ENCODE results near the gene CCDC86.

CCDC86 gene, protein sequence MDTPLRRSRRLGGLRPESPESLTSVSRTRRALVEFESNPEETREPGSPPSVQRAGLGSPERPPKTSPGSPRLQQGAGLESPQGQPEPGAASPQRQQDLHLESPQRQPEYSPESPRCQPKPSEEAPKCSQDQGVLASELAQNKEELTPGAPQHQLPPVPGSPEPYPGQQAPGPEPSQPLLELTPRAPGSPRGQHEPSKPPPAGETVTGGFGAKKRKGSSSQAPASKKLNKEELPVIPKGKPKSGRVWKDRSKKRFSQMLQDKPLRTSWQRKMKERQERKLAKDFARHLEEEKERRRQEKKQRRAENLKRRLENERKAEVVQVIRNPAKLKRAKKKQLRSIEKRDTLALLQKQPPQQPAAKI
- 8.1 to 13.9 (median 8.6) reads per million in 3 donors for total RNA-seq

DNA sequence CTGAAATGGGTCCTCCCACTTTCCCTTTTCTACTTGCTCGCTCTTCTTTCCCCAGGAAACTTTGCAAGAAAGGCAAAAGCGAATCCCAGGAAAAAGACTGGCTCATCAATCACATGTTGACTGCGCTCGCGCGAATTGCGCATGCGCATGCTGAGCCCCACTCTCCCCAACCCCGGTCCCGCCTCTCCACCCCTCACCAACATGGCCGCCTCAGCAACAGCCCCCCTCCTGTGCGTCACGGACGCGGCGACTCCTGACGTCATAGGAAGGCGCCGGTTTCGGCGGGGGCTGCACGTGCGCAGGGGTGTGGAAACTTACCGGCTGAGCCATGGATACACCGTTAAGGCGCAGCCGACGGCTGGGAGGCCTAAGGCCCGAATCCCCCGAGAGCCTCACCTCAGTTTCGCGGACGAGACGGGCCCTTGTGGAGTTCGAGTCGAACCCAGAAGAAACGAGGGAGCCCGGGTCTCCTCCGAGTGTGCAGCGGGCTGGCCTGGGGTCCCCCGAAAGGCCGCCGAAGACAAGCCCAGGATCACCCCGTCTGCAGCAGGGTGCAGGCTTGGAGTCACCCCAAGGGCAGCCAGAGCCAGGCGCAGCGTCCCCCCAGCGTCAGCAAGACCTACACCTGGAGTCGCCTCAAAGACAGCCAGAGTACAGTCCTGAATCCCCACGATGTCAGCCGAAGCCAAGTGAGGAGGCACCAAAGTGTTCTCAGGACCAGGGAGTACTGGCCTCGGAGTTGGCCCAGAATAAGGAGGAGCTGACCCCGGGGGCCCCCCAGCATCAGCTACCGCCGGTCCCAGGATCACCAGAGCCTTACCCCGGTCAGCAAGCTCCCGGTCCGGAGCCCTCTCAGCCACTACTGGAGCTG is at the start of gene CCDC86:
Gene CCDC86, plus strand, starts transcription at position 317 of the 871 bp plus-strand sequence. Its CDS starts 12 bp downstream, at position 329.
- peak within 1 kb of the TSS; percentile 80 for H3K4me3 ChIP-seq (ENCODE audit: insufficient read depth, low read depth, low read length, poor library complexity, severe bottlenecking)
- no peaks in the 10 kb centered on the region for H3K9me3 ChIP-seq (ENCODE audit: control insufficient read depth, low read length)
- peak; percentile 96 to 97 (median 97) for DNase-seq
- H3K27ac ChIP-seq (ENCODE audit: insufficient read depth, low read length, poor library complexity, severe bottlenecking): peak within 1 kb of the TSS; percentile 70
- peaks cover 22% of the 10 kb centered on the region for H3K4me1 ChIP-seq (ENCODE audit: control insufficient read depth, insufficient read depth, low read length, poor library complexity, severe bottlenecking)
- H3K36me3 ChIP-seq (ENCODE audit: control insufficient read depth, insufficient read depth, low read length): no peaks in the 10 kb centered on the region
- H3K27me3 ChIP-seq (replicated peaks; ENCODE audit: control insufficient read depth, insufficient read depth, low read length, poor library complexity, severe bottlenecking): no peaks in the 10 kb centered on the region

DNA sequence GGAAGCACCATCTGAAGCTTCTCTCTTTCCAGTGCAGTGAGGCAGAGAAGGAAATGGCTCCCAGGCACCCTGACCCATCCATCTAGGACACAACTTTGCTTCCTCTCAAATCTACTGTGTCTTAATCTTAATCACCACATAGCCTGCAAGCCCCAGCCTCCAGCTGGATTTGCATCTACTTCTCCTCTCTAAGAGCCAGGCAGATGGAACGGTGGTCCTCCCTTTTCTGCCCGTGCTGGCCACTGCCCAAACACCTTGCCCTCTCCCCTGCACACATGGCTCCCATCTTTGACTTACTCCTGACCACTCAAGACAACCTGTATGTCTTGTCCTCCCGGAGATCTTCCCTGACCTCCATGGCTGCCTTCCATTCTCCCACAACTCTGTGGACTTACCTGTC is 49.4 kb upstream of the CCDC86 start:
- no peaks in the 10 kb centered on the region for H3K27me3 ChIP-seq (replicated peaks; ENCODE audit: control insufficient read depth, insufficient read depth, low read length, poor library complexity, severe bottlenecking)
- no peak overlapping the region for H3K4me3 ChIP-seq (ENCODE audit: insufficient read depth, low read depth, low read length, poor library complexity, severe bottlenecking)

DNA sequence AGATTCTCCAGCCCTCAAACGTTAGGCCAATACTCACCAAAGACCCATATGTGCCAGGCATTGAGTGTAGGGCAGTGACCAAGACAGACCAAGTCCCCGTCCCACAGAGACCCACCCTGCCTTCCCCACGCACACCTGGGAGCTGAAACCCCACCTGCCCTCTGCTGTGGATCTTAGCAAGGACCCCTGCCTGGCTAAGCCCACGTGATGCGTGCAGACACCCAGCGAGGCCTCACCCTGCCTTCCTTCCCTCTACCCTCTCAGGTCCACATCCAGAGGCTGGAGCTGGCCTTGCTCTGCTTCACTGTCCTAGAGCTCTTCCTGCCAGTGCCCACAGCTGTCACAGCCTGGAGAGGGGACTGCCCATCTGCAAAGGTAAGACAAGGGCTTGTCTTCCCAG is 46.6 kb upstream of the CCDC86 start:
- H3K27me3 ChIP-seq (replicated peaks; ENCODE audit: control insufficient read depth, insufficient read depth, low read length, poor library complexity, severe bottlenecking): peaks cover 3% of the 10 kb centered on the region
- H3K36me3 ChIP-seq (ENCODE audit: control insufficient read depth, insufficient read depth, low read length): no peaks in the 10 kb centered on the region
- H3K27ac ChIP-seq (ENCODE audit: insufficient read depth, low read length, poor library complexity, severe bottlenecking): no peak overlapping the region
- H3K4me3 ChIP-seq (ENCODE audit: insufficient read depth, low read depth, low read length, poor library complexity, severe bottlenecking): no peak overlapping the region
- no peak for DNase-seq
- H3K9me3 ChIP-seq (ENCODE audit: control insufficient read depth, low read length): no peaks in the 10 kb centered on the region
- H3K4me1 ChIP-seq (ENCODE audit: control insufficient read depth, insufficient read depth, low read length, poor library complexity, severe bottlenecking): no peaks in the 10 kb centered on the region

More for the DNA sequence above, 49.4 kb upstream of the CCDC86 start:
- H3K36me3 ChIP-seq (ENCODE audit: control insufficient read depth, insufficient read depth, low read length): no peaks in the 10 kb centered on the region
- no peak overlapping the region for H3K27ac ChIP-seq (ENCODE audit: insufficient read depth, low read length, poor library complexity, severe bottlenecking)
- no peak for DNase-seq
- H3K9me3 ChIP-seq (ENCODE audit: control insufficient read depth, low read length): no peaks in the 10 kb centered on the region
- no peaks in the 10 kb centered on the region for H3K4me1 ChIP-seq (ENCODE audit: control insufficient read depth, insufficient read depth, low read length, poor library complexity, severe bottlenecking)

DNA sequence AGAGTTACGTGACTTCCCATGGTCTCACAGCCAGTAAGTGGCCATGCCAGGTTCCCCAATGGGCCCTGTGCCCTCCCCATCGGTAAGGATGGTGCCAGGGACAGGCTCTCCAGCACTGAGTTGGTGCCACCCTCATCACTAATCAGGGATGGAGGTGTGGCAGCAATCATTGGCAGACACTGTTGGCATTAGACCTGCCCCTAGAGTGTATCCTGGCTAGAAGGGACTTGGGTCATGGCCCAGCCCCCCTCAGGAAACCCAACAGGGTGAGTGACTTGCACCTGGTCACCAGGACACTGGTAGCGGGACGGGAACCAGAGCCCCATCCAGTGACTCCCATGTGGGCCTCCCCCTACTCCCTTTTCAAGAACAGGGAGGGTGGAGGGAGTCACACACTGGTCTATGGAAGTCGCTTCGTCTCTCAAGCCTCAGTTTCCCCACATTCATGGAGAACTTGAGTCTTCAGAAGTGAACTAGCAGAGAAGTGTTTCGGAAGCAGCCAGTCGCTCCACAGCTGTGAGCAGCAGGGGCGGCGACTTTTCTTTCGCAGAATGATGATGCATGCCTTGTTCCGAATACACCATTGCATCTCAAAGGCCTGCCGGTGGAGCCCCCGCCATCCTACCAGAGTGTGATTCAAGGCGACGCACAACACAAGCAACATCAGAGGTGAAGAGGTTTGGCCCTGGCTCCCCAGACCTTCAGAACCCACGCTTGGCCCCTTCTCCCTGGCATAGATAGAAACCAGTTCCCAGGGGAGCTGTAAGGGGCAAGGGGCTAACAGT is 43.9 kb upstream of the CCDC86 start:
- Histone ChIP-seq H3K36me3 (ENCODE audit: control insufficient read depth, insufficient read depth, low read length) (no peaks in the 10 kb centered on the region), H3K27me3 (replicated peaks; ENCODE audit: control insufficient read depth, insufficient read depth, low read length, poor library complexity, severe bottlenecking) (peaks cover 3% of the 10 kb centered on the region), H3K4me3 (ENCODE audit: insufficient read depth, low read depth, low read length, poor library complexity, severe bottlenecking) (no peak overlapping the region), H3K9me3 (ENCODE audit: control insufficient read depth, low read length) (no peaks in the 10 kb centered on the region), H3K4me1 (ENCODE audit: control insufficient read depth, insufficient read depth, low read length, poor library complexity, severe bottlenecking) (no peaks in the 10 kb centered on the region), H3K27ac (ENCODE audit: insufficient read depth, low read length, poor library complexity, severe bottlenecking) (no peak overlapping the region)
- DNase-seq: no peak

DNA sequence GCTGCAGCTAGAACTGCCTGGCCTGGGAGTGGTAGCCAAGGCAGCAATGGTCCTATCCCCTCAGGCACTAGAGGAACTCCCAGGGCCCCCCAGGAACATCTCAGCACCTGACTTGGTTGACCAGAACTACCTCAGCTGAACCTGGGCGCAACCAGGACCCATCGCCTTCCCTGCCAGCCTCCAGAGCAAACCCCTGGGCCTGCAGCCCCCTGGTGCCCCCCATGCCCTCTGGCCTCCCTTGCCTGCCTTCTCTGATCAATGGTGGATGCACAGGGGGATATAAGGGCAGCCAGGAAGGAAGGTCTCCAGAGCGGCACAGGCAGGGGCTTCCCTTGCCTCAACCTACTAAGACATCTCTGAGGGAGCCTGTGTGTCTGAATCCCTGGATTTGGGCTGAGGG is 43.3 kb upstream of the CCDC86 start:
- H3K27ac ChIP-seq (ENCODE audit: insufficient read depth, low read length, poor library complexity, severe bottlenecking): no peak overlapping the region
- no peak overlapping the region for H3K4me3 ChIP-seq (ENCODE audit: insufficient read depth, low read depth, low read length, poor library complexity, severe bottlenecking)
- no peaks in the 10 kb centered on the region for H3K4me1 ChIP-seq (ENCODE audit: control insufficient read depth, insufficient read depth, low read length, poor library complexity, severe bottlenecking)
- no peak for DNase-seq
- H3K27me3 ChIP-seq (replicated peaks; ENCODE audit: control insufficient read depth, insufficient read depth, low read length, poor library complexity, severe bottlenecking): peaks cover 3% of the 10 kb centered on the region
- H3K9me3 ChIP-seq (ENCODE audit: control insufficient read depth, low read length): no peaks in the 10 kb centered on the region
- no peaks in the 10 kb centered on the region for H3K36me3 ChIP-seq (ENCODE audit: control insufficient read depth, insufficient read depth, low read length)

DNA sequence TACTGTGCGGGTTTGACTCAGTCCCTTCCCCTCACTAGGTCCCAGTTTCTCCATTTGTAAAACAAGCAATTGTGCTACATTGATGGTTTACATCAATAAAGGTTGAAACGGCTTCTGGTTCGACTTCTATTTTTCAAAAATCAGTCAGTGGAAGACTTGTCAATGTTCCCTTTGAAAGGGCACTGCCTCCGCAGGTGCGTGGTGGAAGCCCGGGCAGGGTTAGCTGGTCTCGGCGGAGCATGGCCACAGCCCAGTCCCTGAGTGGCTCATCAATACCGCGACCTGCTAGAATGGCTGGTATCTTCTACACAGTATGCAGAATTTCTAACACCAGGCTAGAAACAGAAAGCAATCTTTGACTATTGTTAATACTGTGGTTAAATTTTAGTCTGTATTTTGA is 40.7 kb upstream of the CCDC86 start:
- H3K27me3 ChIP-seq (replicated peaks; ENCODE audit: control insufficient read depth, insufficient read depth, low read length, poor library complexity, severe bottlenecking): peaks cover 3% of the 10 kb centered on the region
- H3K27ac ChIP-seq (ENCODE audit: insufficient read depth, low read length, poor library complexity, severe bottlenecking): no peak overlapping the region
- H3K4me3 ChIP-seq (ENCODE audit: insufficient read depth, low read depth, low read length, poor library complexity, severe bottlenecking): no peak overlapping the region
- no peaks in the 10 kb centered on the region for H3K36me3 ChIP-seq (ENCODE audit: control insufficient read depth, insufficient read depth, low read length)
- no peak for DNase-seq
- H3K9me3 ChIP-seq (ENCODE audit: control insufficient read depth, low read length): no peaks in the 10 kb centered on the region
- H3K4me1 ChIP-seq (ENCODE audit: control insufficient read depth, insufficient read depth, low read length, poor library complexity, severe bottlenecking): no peaks in the 10 kb centered on the region

DNA sequence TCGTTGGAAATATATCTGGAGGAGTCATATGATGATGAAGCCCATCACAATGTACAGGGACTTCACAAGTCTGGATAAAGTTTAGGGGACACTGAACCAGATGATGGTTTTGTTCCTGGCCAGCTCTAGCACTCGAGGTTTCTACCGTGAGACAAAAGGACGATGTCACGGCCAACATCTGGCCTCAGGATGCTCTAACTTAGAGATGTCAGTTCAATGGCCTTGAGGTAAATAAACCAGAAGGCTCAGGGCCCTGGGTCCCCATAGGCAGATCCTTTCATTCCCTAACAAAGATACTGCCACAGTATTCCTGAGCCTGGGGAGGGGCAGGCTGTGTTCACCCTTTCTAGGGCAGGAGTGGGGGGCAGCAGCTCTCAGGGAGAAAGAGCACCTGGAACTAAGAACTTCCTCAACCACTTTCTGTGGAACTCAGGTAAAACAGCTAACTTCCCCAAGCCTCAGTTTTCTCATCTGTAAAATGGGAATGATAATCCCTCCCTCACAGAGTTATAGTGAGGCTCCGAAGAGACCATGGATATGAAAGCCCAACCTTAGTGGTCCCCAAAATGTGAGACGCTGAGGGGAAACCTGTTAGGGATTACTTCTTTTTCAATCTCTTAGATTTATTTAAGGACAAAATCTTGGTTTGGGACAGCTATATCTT is 38.5 kb upstream of the CCDC86 start:
- DNase-seq: no peak
- no peaks in the 10 kb centered on the region for H3K36me3 ChIP-seq (ENCODE audit: control insufficient read depth, insufficient read depth, low read length)

DNA sequence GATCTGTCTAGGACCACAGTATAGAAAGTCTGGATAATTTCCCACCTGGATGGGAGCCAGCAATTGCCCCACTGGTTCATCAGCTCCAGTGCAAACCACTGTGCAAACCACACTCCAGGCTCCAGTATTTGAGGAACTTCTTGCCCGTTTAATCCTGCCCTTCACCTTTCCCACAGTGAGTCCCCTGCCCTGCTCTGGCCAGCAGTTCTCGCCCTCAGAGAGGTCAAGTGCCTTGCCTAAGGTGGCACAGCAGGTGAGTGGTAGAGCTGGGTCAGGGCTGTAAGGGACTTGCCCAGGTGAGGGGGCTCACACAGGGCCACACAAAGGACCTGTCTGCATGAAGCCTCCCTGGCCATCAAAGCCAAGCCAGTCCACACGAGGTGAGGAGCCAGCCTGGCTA is 32.7 kb upstream of the CCDC86 start:
- Histone ChIP-seq H3K9me3 (ENCODE audit: control insufficient read depth, low read length) (no peaks in the 10 kb centered on the region), H3K27ac (ENCODE audit: insufficient read depth, low read length, poor library complexity, severe bottlenecking) (no peak overlapping the region), H3K4me1 (ENCODE audit: control insufficient read depth, insufficient read depth, low read length, poor library complexity, severe bottlenecking) (no peaks in the 10 kb centered on the region), H3K27me3 (replicated peaks; ENCODE audit: control insufficient read depth, insufficient read depth, low read length, poor library complexity, severe bottlenecking) (no peaks in the 10 kb centered on the region), H3K36me3 (ENCODE audit: control insufficient read depth, insufficient read depth, low read length) (no peaks in the 10 kb centered on the region), H3K4me3 (ENCODE audit: insufficient read depth, low read depth, low read length, poor library complexity, severe bottlenecking) (no peak overlapping the region)
- DNase-seq: no peak

More for the DNA sequence above, 38.5 kb upstream of the CCDC86 start:
- H3K27ac ChIP-seq (ENCODE audit: insufficient read depth, low read length, poor library complexity, severe bottlenecking): no peak overlapping the region
- H3K9me3 ChIP-seq (ENCODE audit: control insufficient read depth, low read length): no peaks in the 10 kb centered on the region
- no peaks in the 10 kb centered on the region for H3K27me3 ChIP-seq (replicated peaks; ENCODE audit: control insufficient read depth, insufficient read depth, low read length, poor library complexity, severe bottlenecking)
- H3K4me1 ChIP-seq (ENCODE audit: control insufficient read depth, insufficient read depth, low read length, poor library complexity, severe bottlenecking): no peaks in the 10 kb centered on the region
- no peak overlapping the region for H3K4me3 ChIP-seq (ENCODE audit: insufficient read depth, low read depth, low read length, poor library complexity, severe bottlenecking)

DNA sequence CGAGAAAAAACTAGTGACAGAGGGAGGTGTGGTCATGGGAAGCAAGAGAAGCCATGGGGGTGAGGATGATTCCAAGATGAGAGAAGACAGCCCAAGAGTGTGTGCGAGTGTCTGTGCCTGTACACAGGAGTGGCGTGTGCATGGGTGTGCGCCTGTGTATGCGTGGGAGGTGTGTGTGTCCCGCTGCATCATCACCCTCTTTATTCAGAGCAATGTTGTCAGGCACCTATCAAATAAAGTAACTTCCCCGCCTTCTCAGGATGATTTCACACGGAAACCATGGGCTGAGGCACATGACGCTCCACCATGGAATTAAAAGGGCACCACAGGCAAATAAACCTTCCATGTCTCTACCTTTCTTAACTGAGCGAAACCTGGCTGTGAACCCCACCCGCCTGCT is 32.2 kb upstream of the CCDC86 start:
- H3K9me3 ChIP-seq (ENCODE audit: control insufficient read depth, low read length): no peaks in the 10 kb centered on the region
- H3K27me3 ChIP-seq (replicated peaks; ENCODE audit: control insufficient read depth, insufficient read depth, low read length, poor library complexity, severe bottlenecking): no peaks in the 10 kb centered on the region
- H3K4me1 ChIP-seq (ENCODE audit: control insufficient read depth, insufficient read depth, low read length, poor library complexity, severe bottlenecking): no peaks in the 10 kb centered on the region
- H3K27ac ChIP-seq (ENCODE audit: insufficient read depth, low read length, poor library complexity, severe bottlenecking): no peak overlapping the region
- no peak overlapping the region for H3K4me3 ChIP-seq (ENCODE audit: insufficient read depth, low read depth, low read length, poor library complexity, severe bottlenecking)
- DNase-seq: no peak
- H3K36me3 ChIP-seq (ENCODE audit: control insufficient read depth, insufficient read depth, low read length): no peaks in the 10 kb centered on the region

Measured in effector memory CD4-positive, alpha-beta T cell (primary cell).